GM19324 (cell line): ENCODE results near the gene YEATS2.

Source experiments
- ATAC-seq: cut with Tn5 transposase; IDR thresholded peaks from one replicate; pipeline ENCODE4 v1.9.1; 2021; ENCODE audit warnings: mild to moderate bottlenecking, moderate library complexity; ENCODE audit not compliant: unreplicated experiment, low FRiP score

The YEATS2 gene

GRCh38 chr3:183810643-183811594 is 113.3 kb downstream of the YEATS2 start:
- ATAC-seq, result no peak

GRCh38 chr3:183811638-183812037 is 114.0 kb downstream of the YEATS2 start:
- no peak for ATAC-seq

- ATAC-seq, result no peak
Measured at GRCh38 chr3:183812761-183813445, 115.3 kb downstream of the YEATS2 start.

- no peak for ATAC-seq
Measured at GRCh38 chr3:183814240-183814639, 116.6 kb downstream of the YEATS2 start.

GRCh38 chr3:183815563-183815940 is 118.0 kb downstream of the YEATS2 start:
- peak; percentile 62 for ATAC-seq

- peak; percentile 25 for ATAC-seq
Measured at GRCh38 chr3:183815951-183816475, 118.4 kb downstream of the YEATS2 start.

- no peak for ATAC-seq
Measured at GRCh38 chr3:183816681-183817510, 119.3 kb downstream of the YEATS2 start.

GRCh38 chr3:183817639-183818038 is 120.0 kb downstream of the YEATS2 start:
- no peak for ATAC-seq

- ATAC-seq, result no peak
Measured at GRCh38 chr3:183818041-183818620, 120.5 kb downstream of the YEATS2 start.

GRCh38 chr3:183818706-183819624 is 121.4 kb downstream of the YEATS2 start:
- ATAC-seq, result no peak

- no peak for ATAC-seq
Measured at GRCh38 chr3:183819831-183820230, 122.2 kb downstream of the YEATS2 start.

GRCh38 chr3:183822631-183823030 is 125.0 kb downstream of the YEATS2 start:
- ATAC-seq, result no peak

- no peak for ATAC-seq
Measured at GRCh38 chr3:183823963-183824362, 126.4 kb downstream of the YEATS2 start.

- ATAC-seq, result peak; percentile 29
Measured at GRCh38 chr3:183824761-183825455, 127.3 kb downstream of the YEATS2 start.

- peak; percentile 34 for ATAC-seq
Measured at GRCh38 chr3:183825456-183826161, 128.0 kb downstream of the YEATS2 start, which contains the start of gene MAP6D1. TSS of gene MAP6D1 (minus strand) at chr3:183825577. CDS start at chr3:183825547, 30 bp downstream.

GRCh38 chr3:183826448-183827250 is 129.1 kb downstream of the YEATS2 start:
- ATAC-seq, result no peak
